AG04450 (cell line): ENCODE data around the gene TMPRSS2. TPM values are rescaled to one million over a fixed set of nuclear protein-coding genes. Genes with fewer than 3 reads are reported as not detected.

Experiments used
- CTCF ChIA-PET: fragments of 300-600, 350-600 bp; formaldehyde crosslinking; extraction: SDS; loops from one replicate; lab custom pipeline; 2022; ENCODE audit warnings: antibody characterized with exemption, inconsistent platforms; lab: Charles Lee
- POLR2A ChIA-PET: fragments of 350-600 bp; formaldehyde crosslinking; extraction: SDS; loops from one replicate; lab custom pipeline; 2021; ENCODE audit warnings: antibody characterized with exemption, inconsistent platforms; lab: Yijun Ruan, JAX
- DNase-seq: peaks from one replicate; pipeline ENCODE4 v3.0.0-alpha.2; 2011; ENCODE audit warnings: low read depth, low spot score
- H3K27ac ChIP-seq: one replicate; pipeline ENCODE4 v1.5.1; 2012; ENCODE audit warnings: low read depth, low read length, control low read depth
- H3K27me3 ChIP-seq: one replicate; pipeline ENCODE4 v1.6.0; 2012; ENCODE audit warnings: low read length; ENCODE audit not compliant: control insufficient read depth, insufficient read depth
- H3K4me3 ChIP-seq: 2 replicates; pipeline ENCODE4 v1.5.1; 2011; ENCODE audit warnings: mild to moderate bottlenecking, low read depth, low read length, control low read depth
- H3K9me3 ChIP-seq: 2 replicates; pipeline ENCODE4 v1.5.1; 2012; ENCODE audit warnings: low read length; ENCODE audit not compliant: control insufficient read depth, insufficient read depth
- CTCF ChIP-seq: IDR thresholded peaks from 2 replicates; pipeline ENCODE4 v1.5.1; 2011; ENCODE audit warnings: low read depth, low read length, control low read depth, inconsistent platforms
- polyA plus RNA-seq: library from polyadenylated mRNA; depleted of rRNA; stranded (reverse); fragments of >200 nt; gene quantifications from 2 replicates; pipeline ENCODE4 v1.2.3, GENCODE V29; 2011

TMPRSS2 gene
- polyA plus RNA-seq, 1 experiment, result not detected

- DNase-seq, result no peak
- H3K27me3 ChIP-seq, result peaks cover 2% of the 10 kb centered on the region
- no peaks in the 10 kb centered on the region; the same call in 1 of the 2 replicates for H3K9me3 ChIP-seq
- CTCF ChIA-PET, result interaction anchor here (6.5 kb wide), 1 partner anchor 175 kb away, joined by 66 read pairs; no protein-coding TSS in a partner anchor
- H3K4me3 ChIP-seq, result no peak overlapping the region
- no peak for TF ChIP-seq CTCF
- POLR2A ChIA-PET, result no interaction called here
- H3K27ac ChIP-seq, result no peak overlapping the region
Observed at GRCh38 chr21:41458559-41458958, 49.4 kb downstream of the TMPRSS2 start.

- Histone ChIP-seq H3K4me3 (no peak overlapping the region), H3K27me3 (peaks cover 2% of the 10 kb centered on the region), H3K27ac (no peak overlapping the region), H3K9me3 (no peaks in the 10 kb centered on the region; the same call in 1 of the 2 replicates)
- no peak for TF ChIP-seq CTCF
- ChIA-PET POLR2A (no interaction called here), CTCF (interaction anchor here (6.5 kb wide), 1 partner anchor 175 kb away, joined by 66 read pairs; no protein-coding TSS in a partner anchor)
- DNase-seq, result no peak
Observed at GRCh38 chr21:41458121-41458520, 49.8 kb downstream of the TMPRSS2 start.

- ChIA-PET POLR2A (no interaction called here), CTCF (no interaction called here)
- H3K9me3 ChIP-seq, result no peaks in the 10 kb centered on the region; the same call in 1 of the 2 replicates
- H3K4me3 ChIP-seq, result no peak overlapping the region
- no peak for DNase-seq
- H3K27ac ChIP-seq, result no peak overlapping the region
- no peaks in the 10 kb centered on the region for H3K27me3 ChIP-seq
- TF ChIP-seq CTCF, result no peak
Observed at GRCh38 chr21:41453761-41454160, 54.2 kb downstream of the TMPRSS2 start.

- no peaks in the 10 kb centered on the region for H3K9me3 ChIP-seq
- no peak overlapping the region for H3K4me3 ChIP-seq
- POLR2A ChIA-PET, result no interaction called here
- TF ChIP-seq CTCF, result no peak
- no peak for DNase-seq
- CTCF ChIA-PET, result interaction anchor here (0.7 kb wide), 1 partner anchor 320 kb away, joined by 3 read pairs; no protein-coding TSS in a partner anchor
- no peaks in the 10 kb centered on the region for H3K27me3 ChIP-seq
- no peak overlapping the region for H3K27ac ChIP-seq
Observed at GRCh38 chr21:41453198-41453597, 54.8 kb downstream of the TMPRSS2 start.

GRCh38 chr21:41451753-41452676 is 55.9 kb downstream of the TMPRSS2 start:
- Histone ChIP-seq H3K9me3 (no peaks in the 10 kb centered on the region), H3K27ac (no peak overlapping the region), H3K27me3 (no peaks in the 10 kb centered on the region), H3K4me3 (no peak overlapping the region)
- ChIA-PET POLR2A (no interaction called here), CTCF (no interaction called here)
- DNase-seq, result no peak
- TF ChIP-seq CTCF, result no peak
